Activated CD4-positive, alpha-beta T cell treated with anti-CD3 and anti-CD28 coated beads, Interleukin-2, amount 10 ng/mL, durations not matched to agents 7 days and 5 days (primary cell): ENCODE measurements around the gene COL23A1. TPM values are rescaled to one million over a fixed set of nuclear protein-coding genes. Genes with fewer than 3 reads are reported as not detected.

Source experiments
- CTCF ChIA-PET: fragments of 350-600 bp; sonication (Branson Sonifier 250); formaldehyde crosslinking; loops from one replicate; lab custom pipeline; 2021; ENCODE audit warnings: antibody characterized with exemption; lab: Charles Lee
- POLR2A ChIA-PET: fragments of 350-600 bp; sonication (Branson Sonifier 250); formaldehyde crosslinking; loops from one replicate; lab custom pipeline; 2021; ENCODE audit warnings: antibody characterized with exemption; lab: Charles Lee
- DNase-seq: peaks from one replicate; pipeline ENCODE4 v3.0.0-alpha.2; 2020
- H3K27ac Mint-ChIP-seq: one replicate; pipeline ENCODE4 v1.8.0; 2021; ENCODE audit warnings: mild to moderate bottlenecking, moderate library complexity, mixed read lengths
- H3K27me3 Mint-ChIP-seq: one replicate; pipeline ENCODE4 v1.8.0; 2021; ENCODE audit warnings: mixed read lengths
- H3K36me3 Mint-ChIP-seq: one replicate; pipeline ENCODE4 v1.8.0; 2021; ENCODE audit warnings: low read depth, mixed read lengths
- H3K4me1 Mint-ChIP-seq: one replicate; pipeline ENCODE4 v1.8.0; 2021; ENCODE audit warnings: mixed read lengths
- H3K4me3 Mint-ChIP-seq: one replicate; pipeline ENCODE4 v1.8.0; 2021; ENCODE audit warnings: mild to moderate bottlenecking, moderate library complexity, mixed read lengths
- H3K9me3 Mint-ChIP-seq: one replicate; pipeline ENCODE4 v1.8.0; 2021; ENCODE audit warnings: mixed read lengths
- total RNA-seq, 2 experiments: library from RNA; stranded (reverse); gene quantifications; one replicate each; pipeline ENCODE4 v1.2.3, GENCODE V29; 2021

Gene COL23A1
- total RNA-seq, 2 experiments from 2014 or later = 0.27 TPM; not detected in 1

DNA sequence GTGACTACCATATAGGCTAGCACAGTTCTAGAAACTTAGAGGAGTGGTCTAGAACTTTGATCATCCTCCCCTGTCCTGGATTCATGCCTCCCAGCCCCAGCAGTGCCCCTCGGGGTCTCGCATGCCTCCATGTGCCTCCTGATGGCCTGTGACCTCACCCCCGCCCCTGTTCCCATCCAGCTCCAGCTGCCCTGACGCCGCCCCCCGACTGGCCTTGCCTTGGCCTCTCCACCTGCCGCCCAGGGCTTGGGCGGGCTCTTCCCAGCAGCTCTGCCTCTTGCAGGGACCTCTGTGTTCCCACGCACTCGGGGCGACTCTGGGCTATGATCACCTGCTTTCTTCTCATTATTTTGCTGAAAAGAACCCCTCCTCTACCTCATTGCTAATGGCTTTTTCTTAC is 242.2 kb downstream of the COL23A1 start:
- ChIA-PET CTCF (interaction anchor here (0.5 kb wide), 1 partner anchor 1610 kb away, joined by 3 read pairs; no protein-coding TSS in a partner anchor), POLR2A (no interaction called here)
- H3K9me3 Mint-ChIP-seq = no peaks in the 10 kb centered on the region
- DNase-seq = no peak
- H3K4me1 Mint-ChIP-seq = no peaks in the 10 kb centered on the region
- no peaks in the 10 kb centered on the region for H3K36me3 Mint-ChIP-seq
- H3K27me3 Mint-ChIP-seq = no peaks in the 10 kb centered on the region
- H3K27ac Mint-ChIP-seq = no peak overlapping the region
- H3K4me3 Mint-ChIP-seq = no peak overlapping the region

DNA sequence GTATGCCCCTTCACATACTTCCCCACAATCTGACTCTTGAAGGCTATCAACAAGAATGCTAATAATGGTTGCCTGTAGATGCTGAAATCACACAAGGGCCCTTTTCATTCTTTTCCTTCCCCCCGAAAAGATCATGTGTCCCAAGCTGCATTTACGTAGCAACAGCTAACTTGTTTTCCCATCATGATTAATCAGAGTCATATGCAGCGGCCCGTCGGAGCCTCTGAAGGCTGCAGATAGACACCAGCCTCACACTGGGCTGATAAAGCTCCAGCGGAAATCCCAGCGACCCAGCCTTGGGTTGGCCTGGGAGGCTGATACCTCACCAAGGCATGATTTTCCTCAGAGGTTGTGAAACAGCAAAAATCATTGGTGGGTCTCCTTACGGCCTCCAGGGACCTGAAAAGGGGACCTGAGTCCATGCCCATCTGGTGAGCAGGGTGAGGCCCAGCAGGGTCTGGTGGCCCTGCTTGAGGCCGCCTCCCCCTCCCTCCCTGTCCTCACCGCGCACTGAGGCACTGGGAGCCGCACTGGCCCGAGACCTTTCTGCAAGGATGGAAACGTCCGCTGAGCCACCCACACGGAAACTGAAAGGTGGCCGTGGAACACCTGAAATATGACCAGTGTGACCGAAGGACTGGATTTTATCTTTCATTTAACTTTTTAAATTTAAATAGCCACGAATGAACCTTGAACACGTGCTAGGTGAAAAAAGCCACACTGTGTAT is 243.4 kb downstream of the COL23A1 start:
- DNase-seq = no peak
- no peaks in the 10 kb centered on the region for H3K36me3 Mint-ChIP-seq
- no peaks in the 10 kb centered on the region for H3K4me1 Mint-ChIP-seq
- CTCF ChIA-PET = no interaction called here
- H3K9me3 Mint-ChIP-seq = no peaks in the 10 kb centered on the region
- no peaks in the 10 kb centered on the region for H3K27me3 Mint-ChIP-seq
- POLR2A ChIA-PET = no interaction called here
- no peak overlapping the region for H3K27ac Mint-ChIP-seq
- no peak overlapping the region for H3K4me3 Mint-ChIP-seq

DNA sequence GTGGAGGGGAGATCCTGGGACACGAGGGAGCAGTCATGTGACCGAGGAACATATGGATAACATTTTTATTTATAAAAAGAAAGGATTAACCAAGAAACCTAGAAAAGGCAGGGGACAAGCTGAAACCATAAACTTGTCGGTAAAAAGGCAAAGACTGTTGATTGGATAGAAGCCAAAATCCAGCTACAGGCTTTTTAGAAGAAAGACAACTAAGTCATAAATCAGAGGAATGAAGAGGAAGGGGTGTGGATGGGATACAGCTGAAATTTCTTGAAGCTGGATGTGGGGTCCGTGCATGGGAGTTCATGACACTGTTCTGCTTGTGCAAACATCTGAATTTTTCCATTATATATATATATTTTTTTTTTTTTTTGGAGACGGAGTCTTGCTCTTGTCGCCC is 246.9 kb downstream of the COL23A1 start:
- H3K27me3 Mint-ChIP-seq = no peaks in the 10 kb centered on the region
- no peak for DNase-seq
- POLR2A ChIA-PET = no interaction called here
- H3K27ac Mint-ChIP-seq = no peak overlapping the region
- CTCF ChIA-PET = no interaction called here
- H3K4me3 Mint-ChIP-seq = no peak overlapping the region
- H3K9me3 Mint-ChIP-seq = no peaks in the 10 kb centered on the region
- no peaks in the 10 kb centered on the region for H3K4me1 Mint-ChIP-seq
- no peaks in the 10 kb centered on the region for H3K36me3 Mint-ChIP-seq

DNA sequence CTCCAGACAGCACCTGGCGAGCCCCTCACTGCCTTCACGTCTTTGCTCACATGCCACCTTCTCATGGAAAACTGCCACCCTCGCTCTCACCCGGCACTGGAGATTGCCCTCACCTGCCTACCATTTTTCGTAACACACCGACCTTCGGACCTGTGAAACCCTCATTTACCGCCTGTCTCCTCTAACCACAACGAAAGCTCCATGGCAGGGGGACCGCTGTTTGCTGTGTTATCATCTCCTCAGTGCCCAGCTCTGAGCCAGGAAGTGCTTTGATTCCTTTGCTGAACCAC is 248.4 kb downstream of the COL23A1 start:
- Mint-ChIP-seq H3K36me3 (no peaks in the 10 kb centered on the region), H3K27ac (no peak overlapping the region), H3K9me3 (no peaks in the 10 kb centered on the region), H3K4me3 (no peak overlapping the region), H3K4me1 (no peaks in the 10 kb centered on the region), H3K27me3 (no peaks in the 10 kb centered on the region)
- DNase-seq = no peak
- ChIA-PET POLR2A (no interaction called here), CTCF (interaction anchor here (0.7 kb wide), 1 partner anchor 15 kb away, joined by 3 read pairs; no protein-coding TSS in a partner anchor)

DNA sequence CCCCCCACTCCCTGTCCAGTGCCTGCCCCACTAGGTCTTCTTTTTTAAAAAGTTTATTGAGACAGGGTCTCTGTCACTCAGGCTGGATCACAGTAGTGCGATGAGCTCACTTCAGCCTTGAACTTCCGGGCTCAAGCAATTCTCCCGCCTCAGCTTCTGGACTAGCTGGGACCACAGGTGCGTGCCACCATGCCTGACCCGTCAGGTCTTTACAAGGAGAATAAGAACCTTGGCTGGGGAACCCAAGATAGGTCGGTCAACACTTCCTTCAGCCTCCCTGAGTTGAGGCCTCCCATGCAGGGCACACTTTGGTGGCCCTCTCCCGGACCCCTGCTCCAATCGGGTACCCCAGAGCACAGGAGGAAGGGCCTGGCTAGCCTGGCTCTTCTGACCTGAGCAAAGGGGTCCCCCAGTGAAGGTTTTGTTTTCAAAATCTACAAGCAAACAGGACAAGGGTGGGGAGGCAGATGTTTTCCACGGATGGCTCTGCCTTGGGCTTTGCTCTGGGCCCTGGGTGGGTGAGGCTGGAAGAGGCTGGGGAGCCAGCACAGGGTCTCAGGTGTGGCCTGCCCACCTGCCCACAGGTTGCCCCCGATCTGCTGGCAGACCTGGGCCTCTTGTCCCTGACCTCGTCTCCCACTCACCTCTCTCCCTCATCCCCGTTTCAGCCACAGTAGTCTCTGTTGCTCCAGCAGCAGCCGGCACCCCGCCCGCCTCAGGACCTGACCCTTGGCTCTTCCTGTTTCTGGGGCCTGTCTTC is 248.9 kb downstream of the COL23A1 start:
- no peaks in the 10 kb centered on the region for H3K27me3 Mint-ChIP-seq
- H3K9me3 Mint-ChIP-seq = no peaks in the 10 kb centered on the region
- no peak overlapping the region for H3K4me3 Mint-ChIP-seq
- no peak overlapping the region for H3K27ac Mint-ChIP-seq
- CTCF ChIA-PET = interaction anchor here (0.5 kb wide), 1 partner anchor 466 kb away, joined by 4 read pairs; no protein-coding TSS in a partner anchor
- no peaks in the 10 kb centered on the region for H3K4me1 Mint-ChIP-seq
- H3K36me3 Mint-ChIP-seq = no peaks in the 10 kb centered on the region
- DNase-seq = no peak
- POLR2A ChIA-PET = no interaction called here

DNA sequence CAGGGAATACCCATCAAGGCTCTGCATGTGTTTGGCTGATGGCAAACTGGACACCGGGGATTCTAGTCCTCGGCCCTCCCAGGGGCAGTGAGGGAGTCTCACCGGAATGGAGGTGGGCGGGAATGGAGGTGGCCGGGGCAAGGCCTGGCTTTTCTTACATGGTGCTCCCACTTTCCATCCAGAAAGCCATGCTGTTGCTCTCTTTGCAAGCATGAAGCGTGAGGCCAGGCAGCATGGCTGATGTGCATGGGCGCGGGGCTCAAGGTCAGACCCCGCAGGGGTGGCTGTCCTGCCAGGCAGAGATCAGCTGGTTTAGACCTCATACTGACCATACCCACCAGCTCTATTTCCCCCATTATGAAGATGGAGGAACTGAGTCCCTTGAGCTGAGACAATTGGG is 249.6 kb downstream of the COL23A1 start:
- Mint-ChIP-seq H3K36me3 (no peaks in the 10 kb centered on the region), H3K9me3 (no peaks in the 10 kb centered on the region), H3K27ac (no peak overlapping the region), H3K4me1 (no peaks in the 10 kb centered on the region), H3K4me3 (no peak overlapping the region), H3K27me3 (no peaks in the 10 kb centered on the region)
- POLR2A ChIA-PET = interaction anchor here (0.6 kb wide), 1 partner anchor 60 kb away, joined by 3 read pairs; no protein-coding TSS in a partner anchor
- CTCF ChIA-PET = interaction anchor here (0.5 kb wide), 1 partner anchor 467 kb away, joined by 4 read pairs; no protein-coding TSS in a partner anchor
- DNase-seq = no peak

DNA sequence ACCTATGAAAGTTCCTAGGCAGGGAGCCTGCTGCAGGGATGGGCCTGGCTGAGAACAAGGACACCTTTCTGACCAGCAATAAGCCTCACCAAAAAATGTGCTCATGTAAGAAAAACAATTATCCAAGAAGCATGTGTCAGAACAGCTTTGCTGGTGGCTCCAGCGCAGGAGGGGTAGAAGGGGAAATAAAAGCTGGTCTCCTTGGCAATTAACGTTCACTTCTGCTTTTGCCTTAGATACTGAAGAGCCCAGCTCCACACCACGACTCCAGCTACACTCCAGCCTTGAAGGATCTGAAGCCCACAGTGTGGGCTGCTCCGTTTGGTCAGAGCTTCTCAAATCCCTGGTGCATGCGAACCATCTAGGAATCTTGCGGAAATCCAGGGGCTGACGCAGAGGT is 250.0 kb downstream of the COL23A1 start:
- ChIA-PET POLR2A (interaction anchor here (0.6 kb wide), 1 partner anchor 60 kb away, joined by 3 read pairs; no protein-coding TSS in a partner anchor), CTCF (no interaction called here)
- H3K27me3 Mint-ChIP-seq = no peaks in the 10 kb centered on the region
- H3K36me3 Mint-ChIP-seq = no peaks in the 10 kb centered on the region
- H3K4me3 Mint-ChIP-seq = no peak overlapping the region
- no peaks in the 10 kb centered on the region for H3K9me3 Mint-ChIP-seq
- no peaks in the 10 kb centered on the region for H3K4me1 Mint-ChIP-seq
- H3K27ac Mint-ChIP-seq = no peak overlapping the region
- no peak for DNase-seq

DNA sequence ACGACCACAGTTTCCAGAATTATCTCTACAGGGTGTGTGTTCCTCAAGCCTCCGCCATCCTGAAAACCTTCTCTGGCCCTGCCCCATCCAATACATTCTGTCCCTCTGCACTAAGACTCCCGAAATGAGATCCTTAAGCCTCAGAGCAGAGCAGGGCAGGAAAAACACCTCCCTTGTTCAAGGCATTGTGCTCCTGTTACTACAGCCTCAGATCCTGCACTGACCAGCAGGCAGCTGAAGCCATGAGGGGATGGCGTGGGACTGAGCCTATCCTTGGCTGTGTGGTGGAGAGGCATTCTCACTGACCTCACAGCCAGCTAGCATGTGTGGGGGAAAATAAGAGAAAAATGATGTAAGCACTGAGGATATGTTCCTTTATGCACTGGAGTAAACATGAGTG is 250.9 kb downstream of the COL23A1 start:
- H3K4me3 Mint-ChIP-seq = no peak overlapping the region
- POLR2A ChIA-PET = no interaction called here
- H3K27ac Mint-ChIP-seq = no peak overlapping the region
- CTCF ChIA-PET = no interaction called here
- H3K9me3 Mint-ChIP-seq = no peaks in the 10 kb centered on the region
- no peaks in the 10 kb centered on the region for H3K4me1 Mint-ChIP-seq
- H3K36me3 Mint-ChIP-seq = no peaks in the 10 kb centered on the region
- no peaks in the 10 kb centered on the region for H3K27me3 Mint-ChIP-seq
- DNase-seq = no peak

DNA sequence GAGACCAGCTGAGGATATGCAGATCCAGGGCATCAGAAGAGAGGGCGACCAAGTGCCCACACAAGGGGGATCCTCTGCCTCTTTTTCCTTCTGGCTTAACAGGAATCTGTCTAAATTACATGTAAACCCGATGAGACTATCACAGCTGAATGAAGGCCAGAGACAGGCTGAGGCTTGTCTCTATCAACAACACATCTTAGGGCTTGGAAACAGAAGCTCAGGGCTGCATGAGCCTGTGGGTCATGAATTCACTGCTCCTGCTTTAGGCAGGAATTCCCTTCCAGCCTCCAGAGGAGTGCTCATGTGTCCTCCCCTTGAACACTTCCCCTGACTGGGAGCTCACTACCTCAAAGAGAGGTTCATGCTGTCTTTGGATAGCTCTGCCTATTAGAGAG is 251.4 kb downstream of the COL23A1 start:
- POLR2A ChIA-PET = no interaction called here
- CTCF ChIA-PET = no interaction called here
- H3K4me1 Mint-ChIP-seq = no peaks in the 10 kb centered on the region
- H3K27ac Mint-ChIP-seq = no peak overlapping the region
- H3K4me3 Mint-ChIP-seq = no peak overlapping the region
- no peaks in the 10 kb centered on the region for H3K27me3 Mint-ChIP-seq
- H3K9me3 Mint-ChIP-seq = no peaks in the 10 kb centered on the region
- H3K36me3 Mint-ChIP-seq = no peaks in the 10 kb centered on the region
- DNase-seq = no peak

DNA sequence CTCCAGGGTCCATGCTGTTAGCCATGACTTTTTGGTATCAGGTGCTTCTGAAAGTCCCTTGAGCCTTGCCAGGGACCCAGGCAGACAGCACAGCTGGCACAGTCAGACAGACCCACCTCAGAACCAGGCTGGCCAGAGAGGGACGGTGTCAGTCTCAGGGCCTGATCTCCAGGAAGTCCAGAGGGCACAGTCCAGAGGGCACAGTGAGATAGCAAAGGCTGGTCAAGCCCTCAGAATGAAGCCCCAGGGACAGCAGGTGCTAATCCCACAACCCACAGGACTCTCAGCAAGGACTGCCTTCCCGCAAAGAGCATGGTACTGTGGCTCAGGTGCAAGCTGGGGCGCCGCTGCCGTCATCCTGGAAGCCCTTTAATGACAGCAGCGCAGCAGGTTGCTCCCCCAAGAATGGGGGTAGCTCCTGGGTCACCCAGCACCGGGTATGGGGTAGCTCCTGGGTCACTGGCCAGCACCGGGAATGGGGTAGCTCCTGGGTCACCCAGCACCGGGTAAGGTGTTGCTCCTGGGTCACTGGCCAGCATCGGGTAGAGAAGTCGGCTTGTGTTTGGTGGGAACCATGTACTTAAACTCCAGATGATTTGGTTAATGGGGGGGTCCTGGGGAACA is 252.0 kb downstream of the COL23A1 start:
- Mint-ChIP-seq H3K36me3 (no peaks in the 10 kb centered on the region), H3K4me3 (no peak overlapping the region), H3K27me3 (no peaks in the 10 kb centered on the region), H3K4me1 (no peaks in the 10 kb centered on the region), H3K27ac (no peak overlapping the region), H3K9me3 (no peaks in the 10 kb centered on the region)
- no peak for DNase-seq
- POLR2A ChIA-PET = no interaction called here
- CTCF ChIA-PET = no interaction called here

DNA sequence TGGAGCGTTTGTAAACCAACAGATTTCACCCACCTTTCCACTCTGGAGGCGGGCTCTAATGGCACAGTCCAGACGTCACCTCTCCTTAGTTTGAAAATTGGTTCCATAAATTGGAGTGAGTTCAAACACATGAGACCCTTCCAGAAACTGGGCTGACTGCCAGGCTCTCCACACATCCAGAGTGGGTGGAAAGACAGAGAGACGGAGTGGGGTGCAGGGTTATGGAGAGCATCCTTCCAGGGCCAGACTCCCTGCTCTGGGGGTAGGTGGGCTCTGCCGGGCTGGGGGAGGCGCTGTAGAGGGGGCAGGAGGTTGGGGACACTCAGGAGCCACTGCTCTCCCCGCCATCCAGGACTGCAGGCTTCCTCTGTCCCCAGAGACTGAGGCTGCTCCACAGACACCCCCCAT is 252.9 kb downstream of the COL23A1 start:
- no peaks in the 10 kb centered on the region for H3K27me3 Mint-ChIP-seq

DNA sequence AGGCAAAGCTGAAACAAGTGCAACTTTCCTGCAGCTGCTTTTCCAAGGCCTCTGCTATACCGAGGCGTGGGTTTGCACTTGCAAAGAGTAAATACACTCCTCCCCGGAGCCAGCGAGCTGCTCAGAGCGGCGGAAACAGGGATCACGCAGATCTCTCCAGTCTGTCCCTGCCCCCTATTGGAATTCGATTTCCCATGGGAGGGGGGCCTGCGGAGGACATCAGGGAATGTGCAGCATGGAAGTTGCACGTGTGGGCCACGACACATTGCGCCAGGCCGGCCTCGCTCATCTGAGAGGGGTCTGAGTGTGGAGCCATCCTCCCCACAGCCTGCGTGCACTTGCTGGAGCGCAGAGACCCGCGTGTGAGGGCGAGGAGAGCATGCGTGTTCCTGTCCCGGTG is 253.3 kb downstream of the COL23A1 start:
- POLR2A ChIA-PET = no interaction called here
- H3K9me3 Mint-ChIP-seq = no peaks in the 10 kb centered on the region
- no peak overlapping the region for H3K4me3 Mint-ChIP-seq
- no peak overlapping the region for H3K27ac Mint-ChIP-seq
- H3K36me3 Mint-ChIP-seq = no peaks in the 10 kb centered on the region
- no peaks in the 10 kb centered on the region for H3K4me1 Mint-ChIP-seq
- DNase-seq = no peak
- CTCF ChIA-PET = no interaction called here
- H3K27me3 Mint-ChIP-seq = no peaks in the 10 kb centered on the region

More for the DNA sequence above, 252.9 kb downstream of the COL23A1 start:
- Mint-ChIP-seq H3K4me1 (no peaks in the 10 kb centered on the region), H3K9me3 (no peaks in the 10 kb centered on the region), H3K36me3 (no peaks in the 10 kb centered on the region), H3K27ac (no peak overlapping the region), H3K4me3 (no peak overlapping the region)
- DNase-seq = no peak
- POLR2A ChIA-PET = no interaction called here
- CTCF ChIA-PET = no interaction called here
